HL-60 (cell line): ENCODE results near the gene ADISSP.

Source experiments
- DNase-seq, 2 experiments: peaks; one replicate each; pipeline ENCODE4 v3.0.0-alpha.2; 2010 to 2020; ENCODE audit warnings: low read depth in 1 of 2, low spot score in 1 of 2
- H3K27ac ChIP-seq: fragments of 250-450 bp; sonication (Bioruptor Pico); replicated peaks from 2 replicates; pipeline ENCODE4 v1.5.1; 2020; ENCODE audit warnings: mild to moderate bottlenecking, moderate library complexity
- H3K27me3 ChIP-seq: fragments of 250-450 bp; sonication (Bioruptor Pico); 2 replicates; pipeline ENCODE4 v1.5.1; 2021; ENCODE audit warnings: mild to moderate bottlenecking, moderate library complexity; ENCODE audit not compliant: insufficient read depth, poor library complexity, severe bottlenecking
- H3K4me3 ChIP-seq: replicated peaks from 2 replicates; pipeline ENCODE4 v1.5.1; 2011; ENCODE audit warnings: mild to moderate bottlenecking, control low read depth, low read length; ENCODE audit not compliant: insufficient read depth
- GABPA ChIP-seq: IDR thresholded peaks from 2 replicates; pipeline ENCODE4 v1.6.1; 2012; ENCODE audit warnings: low read depth
- POLR2AphosphoS5 ChIP-seq: IDR thresholded peaks from 2 replicates; pipeline ENCODE4 v1.6.1; 2012; ENCODE audit warnings: low read depth
- SPI1 ChIP-seq: IDR thresholded peaks from 2 replicates; pipeline ENCODE4 v1.6.1; 2012; ENCODE audit warnings: low read depth, mild to moderate bottlenecking, borderline replicate concordance
- TF ChIP-seq, protein P1 (sequence below): IDR thresholded peaks from 2 replicates; pipeline ENCODE4 v1.6.1; 2012; ENCODE audit warnings: low read depth; ENCODE audit not compliant: insufficient replicate concordance
- TF ChIP-seq, protein P2 (sequence below): IDR thresholded peaks from one replicate; pipeline ENCODE4 v1.5.1; 2011; ENCODE audit warnings: low read length, control low read depth, inconsistent platforms; ENCODE audit not compliant: insufficient read depth

ADISSP gene

DNA sequence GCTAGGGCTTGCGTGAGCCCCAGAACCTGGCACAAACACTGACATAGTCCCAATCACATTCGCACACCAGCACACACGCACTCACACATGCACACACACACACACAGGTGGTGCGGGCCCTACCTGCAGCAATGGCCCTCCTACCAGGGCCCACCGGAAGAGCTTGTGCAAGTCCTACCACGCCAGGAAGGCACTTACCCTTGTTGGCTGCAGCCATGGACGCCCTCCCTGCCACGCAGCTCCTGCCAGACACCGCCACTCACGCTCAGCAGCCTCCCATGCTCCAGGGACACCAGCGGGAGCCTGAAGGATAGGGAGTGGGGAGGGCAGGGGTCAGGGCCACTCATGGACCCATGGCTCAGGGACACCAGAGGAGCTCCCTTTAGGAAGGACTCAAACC lies 7.7 kb downstream of the ADISSP start:
- DNase-seq, result no peak
- TF ChIP-seq, protein P1, sequence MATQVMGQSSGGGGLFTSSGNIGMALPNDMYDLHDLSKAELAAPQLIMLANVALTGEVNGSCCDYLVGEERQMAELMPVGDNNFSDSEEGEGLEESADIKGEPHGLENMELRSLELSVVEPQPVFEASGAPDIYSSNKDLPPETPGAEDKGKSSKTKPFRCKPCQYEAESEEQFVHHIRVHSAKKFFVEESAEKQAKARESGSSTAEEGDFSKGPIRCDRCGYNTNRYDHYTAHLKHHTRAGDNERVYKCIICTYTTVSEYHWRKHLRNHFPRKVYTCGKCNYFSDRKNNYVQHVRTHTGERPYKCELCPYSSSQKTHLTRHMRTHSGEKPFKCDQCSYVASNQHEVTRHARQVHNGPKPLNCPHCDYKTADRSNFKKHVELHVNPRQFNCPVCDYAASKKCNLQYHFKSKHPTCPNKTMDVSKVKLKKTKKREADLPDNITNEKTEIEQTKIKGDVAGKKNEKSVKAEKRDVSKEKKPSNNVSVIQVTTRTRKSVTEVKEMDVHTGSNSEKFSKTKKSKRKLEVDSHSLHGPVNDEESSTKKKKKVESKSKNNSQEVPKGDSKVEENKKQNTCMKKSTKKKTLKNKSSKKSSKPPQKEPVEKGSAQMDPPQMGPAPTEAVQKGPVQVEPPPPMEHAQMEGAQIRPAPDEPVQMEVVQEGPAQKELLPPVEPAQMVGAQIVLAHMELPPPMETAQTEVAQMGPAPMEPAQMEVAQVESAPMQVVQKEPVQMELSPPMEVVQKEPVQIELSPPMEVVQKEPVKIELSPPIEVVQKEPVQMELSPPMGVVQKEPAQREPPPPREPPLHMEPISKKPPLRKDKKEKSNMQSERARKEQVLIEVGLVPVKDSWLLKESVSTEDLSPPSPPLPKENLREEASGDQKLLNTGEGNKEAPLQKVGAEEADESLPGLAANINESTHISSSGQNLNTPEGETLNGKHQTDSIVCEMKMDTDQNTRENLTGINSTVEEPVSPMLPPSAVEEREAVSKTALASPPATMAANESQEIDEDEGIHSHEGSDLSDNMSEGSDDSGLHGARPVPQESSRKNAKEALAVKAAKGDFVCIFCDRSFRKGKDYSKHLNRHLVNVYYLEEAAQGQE, result no peak
- TF ChIP-seq SPI1, result no peak
- TF ChIP-seq POLR2AphosphoS5, result no peak
- no peak for TF ChIP-seq GABPA
- TF ChIP-seq, protein P2, sequence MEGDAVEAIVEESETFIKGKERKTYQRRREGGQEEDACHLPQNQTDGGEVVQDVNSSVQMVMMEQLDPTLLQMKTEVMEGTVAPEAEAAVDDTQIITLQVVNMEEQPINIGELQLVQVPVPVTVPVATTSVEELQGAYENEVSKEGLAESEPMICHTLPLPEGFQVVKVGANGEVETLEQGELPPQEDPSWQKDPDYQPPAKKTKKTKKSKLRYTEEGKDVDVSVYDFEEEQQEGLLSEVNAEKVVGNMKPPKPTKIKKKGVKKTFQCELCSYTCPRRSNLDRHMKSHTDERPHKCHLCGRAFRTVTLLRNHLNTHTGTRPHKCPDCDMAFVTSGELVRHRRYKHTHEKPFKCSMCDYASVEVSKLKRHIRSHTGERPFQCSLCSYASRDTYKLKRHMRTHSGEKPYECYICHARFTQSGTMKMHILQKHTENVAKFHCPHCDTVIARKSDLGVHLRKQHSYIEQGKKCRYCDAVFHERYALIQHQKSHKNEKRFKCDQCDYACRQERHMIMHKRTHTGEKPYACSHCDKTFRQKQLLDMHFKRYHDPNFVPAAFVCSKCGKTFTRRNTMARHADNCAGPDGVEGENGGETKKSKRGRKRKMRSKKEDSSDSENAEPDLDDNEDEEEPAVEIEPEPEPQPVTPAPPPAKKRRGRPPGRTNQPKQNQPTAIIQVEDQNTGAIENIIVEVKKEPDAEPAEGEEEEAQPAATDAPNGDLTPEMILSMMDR, result no peak
- H3K27ac ChIP-seq, result no peak overlapping the region
- H3K4me3 ChIP-seq, result no peak overlapping the region
- no peaks in the 10 kb centered on the region for H3K27me3 ChIP-seq

DNA sequence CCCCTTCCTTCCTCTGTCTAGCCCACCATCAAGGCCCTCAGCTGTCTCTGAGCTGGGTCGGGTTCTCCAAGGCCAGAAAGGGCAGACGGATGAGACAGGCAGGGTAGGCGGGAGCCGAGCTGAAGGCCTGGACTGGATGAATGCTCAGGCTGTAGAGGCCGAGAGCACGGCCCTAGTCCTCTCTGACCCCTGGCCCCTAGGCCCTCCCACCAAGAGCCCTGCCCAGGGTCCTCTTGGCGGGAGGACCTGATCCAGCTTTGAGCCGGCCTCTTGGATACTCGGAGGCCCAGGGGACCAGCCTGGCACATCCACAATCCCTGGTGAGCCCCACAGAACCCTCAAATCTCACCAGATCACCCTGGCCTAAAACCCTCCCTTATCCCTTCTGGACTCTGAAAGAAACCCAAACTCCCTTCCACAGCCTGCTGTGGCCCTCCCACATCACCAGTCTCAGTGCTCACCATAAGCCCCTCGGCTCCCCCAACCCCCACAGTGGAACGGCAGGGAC lies 8.2 kb downstream of the ADISSP start:
- TF ChIP-seq, protein P2, result no peak
- no peak for TF ChIP-seq POLR2AphosphoS5
- no peak for TF ChIP-seq SPI1
- TF ChIP-seq, protein P1, result no peak
- no peak overlapping the region for H3K27ac ChIP-seq
- DNase-seq, result no peak

DNA sequence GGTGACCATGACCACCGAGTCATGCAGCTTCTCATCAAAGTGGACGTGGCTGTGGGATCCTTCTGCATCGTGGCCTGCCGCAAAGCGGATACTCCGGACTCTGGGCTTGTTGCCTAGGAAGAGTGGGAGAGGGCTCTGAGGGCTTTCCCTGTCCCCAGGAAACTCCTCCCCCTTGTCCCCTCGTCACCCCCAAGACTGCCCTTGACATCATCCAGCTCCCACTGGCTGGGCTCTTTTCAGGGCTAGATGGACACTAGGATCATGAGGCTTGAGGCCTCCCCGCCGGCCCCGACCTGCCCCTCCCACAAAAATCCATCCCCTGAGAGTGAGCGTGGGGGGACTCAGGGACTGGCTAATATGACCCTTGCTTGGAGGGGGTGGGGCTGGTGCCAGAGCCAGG lies 9.0 kb downstream of the ADISSP start:
- H3K27ac ChIP-seq, result no peak overlapping the region
- TF ChIP-seq POLR2AphosphoS5 (no peak), SPI1 (no peak), GABPA (no peak)
- TF ChIP-seq, protein P2, result no peak
- TF ChIP-seq, protein P1, result no peak
- no peak for DNase-seq

More for the DNA sequence above, 8.2 kb downstream of the ADISSP start:
- H3K27me3 ChIP-seq, result no peaks in the 10 kb centered on the region
- H3K4me3 ChIP-seq, result no peak overlapping the region

More for the DNA sequence above, 9.0 kb downstream of the ADISSP start:
- Histone ChIP-seq H3K27me3 (no peaks in the 10 kb centered on the region), H3K4me3 (no peak overlapping the region)
